BLaER1 (cell line): ENCODE data around the gene ANKLE1.
"Not testable (repeated sequence)": the region's sequence is repeated elsewhere in the genome, so short reads cannot be mapped to it uniquely, and the experiment has no call there.

Experiments used
- H3K27ac ChIP-seq: shearing (Covaris generic); formaldehyde crosslinking; 2 replicates; pipeline ENCODE4 v1.8.1; 2022
- H3K27me3 ChIP-seq: shearing (Covaris generic); formaldehyde crosslinking; 2 replicates; pipeline ENCODE4 v1.8.1; 2022
- H3K36me3 ChIP-seq: shearing (Covaris generic); formaldehyde crosslinking; 2 replicates; pipeline ENCODE4 v1.8.1; 2022
- H3K4me1 ChIP-seq: shearing (Covaris generic); formaldehyde crosslinking; 2 replicates; pipeline ENCODE4 v1.8.1; 2022
- H3K4me2 ChIP-seq: shearing (Covaris generic); formaldehyde crosslinking; 2 replicates; pipeline ENCODE4 v1.8.1; 2022
- H3K4me3 ChIP-seq: shearing (Covaris generic); formaldehyde crosslinking; 2 replicates; pipeline ENCODE4 v1.8.1; 2022
- H3K9ac ChIP-seq: shearing (Covaris generic); formaldehyde crosslinking; 2 replicates; pipeline ENCODE4 v1.8.1; 2022
- H3K9me3 ChIP-seq: shearing (Covaris generic); formaldehyde crosslinking; 2 replicates; pipeline ENCODE4 v1.8.1; 2022
- H4K20me1 ChIP-seq: shearing (Covaris generic); formaldehyde crosslinking; 2 replicates; pipeline ENCODE4 v1.8.1; 2022
- Cebpa-rat ChIP-seq: shearing (Covaris generic); IDR thresholded peaks from 2 replicates; pipeline ENCODE4 v1.8.1; 2022

The ANKLE1 gene

GRCh38 chr19:17263712-17264640, 17.7 kb upstream of the ANKLE1 start:
- no peak overlapping the region for H3K4me3 ChIP-seq
- H3K9me3 ChIP-seq = no peaks in the 10 kb centered on the region
- no peak overlapping the region for H3K9ac ChIP-seq
- TF ChIP-seq Cebpa-rat = no peak
- H3K36me3 ChIP-seq = peaks cover 5% of the 10 kb centered on the region
- no peaks in the 10 kb centered on the region for H4K20me1 ChIP-seq
- H3K4me1 ChIP-seq = peaks cover 50% of the 10 kb centered on the region
- H3K27ac ChIP-seq = 0 out of 2 replicates have a peak overlapping the region, but pooled peaks have one; percentile 20
- no peaks in the 10 kb centered on the region for H3K27me3 ChIP-seq
- H3K4me2 ChIP-seq = peak overlapping the region; percentile 40

GRCh38 chr19:17264641-17264979, 17.1 kb upstream of the ANKLE1 start, which contains the start of gene USHBP1:
USHBP1 (minus strand) TSS chr19:17264745; CDS start chr19:17264299, 446 bp downstream.
- Histone ChIP-seq H3K9ac (no peak within 1 kb of the TSS), H3K4me1 (peaks cover 51% of the 10 kb centered on the region), H3K4me3 (no peak within 1 kb of the TSS), H3K36me3 (peaks cover 11% of the 10 kb centered on the region), H4K20me1 (no peaks in the 10 kb centered on the region), H3K4me2 (peak within 1 kb of the TSS; percentile 40), H3K9me3 (no peaks in the 10 kb centered on the region), H3K27me3 (no peaks in the 10 kb centered on the region), H3K27ac (0 out of 2 replicates have a peak within 1 kb of the TSS, but pooled peaks have one; percentile 20)
- TF ChIP-seq Cebpa-rat = no peak

GRCh38 chr19:17266026-17266425, 15.7 kb upstream of the ANKLE1 start:
- Histone ChIP-seq H3K4me3 (peak overlapping the region; percentile 57; the same call in 1 of the 2 replicates), H3K27ac (peak overlapping the region; percentile 64; the same call in 1 of the 2 replicates), H3K9ac (peak overlapping the region; percentile 19; the same call in 1 of the 2 replicates)

GRCh38 chr19:17266589-17266974, 15.1 kb upstream of the ANKLE1 start:
- peaks cover 46% of the 10 kb centered on the region for H3K4me1 ChIP-seq
- H3K27ac ChIP-seq = peak overlapping the region; percentile 64
- no peak for TF ChIP-seq Cebpa-rat
- no peaks in the 10 kb centered on the region for H4K20me1 ChIP-seq
- peak overlapping the region; percentile 19; the same call in 1 of the 2 replicates for H3K9ac ChIP-seq
- no peaks in the 10 kb centered on the region for H3K27me3 ChIP-seq
- H3K36me3 ChIP-seq = peaks cover 29% of the 10 kb centered on the region
- peak overlapping the region; percentile 76 for H3K4me2 ChIP-seq
- H3K9me3 ChIP-seq = no peaks in the 10 kb centered on the region
- H3K4me3 ChIP-seq = peak overlapping the region; percentile 57

More at GRCh38 chr19:17266026-17266425, 15.7 kb upstream of the ANKLE1 start:
- no peaks in the 10 kb centered on the region for H3K9me3 ChIP-seq
- peak overlapping the region; percentile 76 for H3K4me2 ChIP-seq
- H3K4me1 ChIP-seq = peaks cover 46% of the 10 kb centered on the region
- peaks cover 24% of the 10 kb centered on the region for H3K36me3 ChIP-seq
- no peak for TF ChIP-seq Cebpa-rat
- H3K27me3 ChIP-seq = no peaks in the 10 kb centered on the region
- H4K20me1 ChIP-seq = no peaks in the 10 kb centered on the region

- no peak for TF ChIP-seq Cebpa-rat
- peak within 1 kb of the TSS; percentile 79 for H3K27ac ChIP-seq
- H3K4me3 ChIP-seq = peak within 1 kb of the TSS; percentile 89
- peaks cover 35% of the 10 kb centered on the region for H3K36me3 ChIP-seq
- no peaks in the 10 kb centered on the region for H3K9me3 ChIP-seq
- H3K9ac ChIP-seq = peak within 1 kb of the TSS; percentile 86
- peak within 1 kb of the TSS; percentile 97 for H3K4me2 ChIP-seq
- H4K20me1 ChIP-seq = no peaks in the 10 kb centered on the region
- H3K4me1 ChIP-seq = peaks cover 52% of the 10 kb centered on the region
- no peaks in the 10 kb centered on the region for H3K27me3 ChIP-seq
Observed at GRCh38 chr19:17266975-17267788, 14.5 kb upstream of the ANKLE1 start, which contains the start of gene BABAM1. BABAM1 (plus strand) TSS chr19:17267443; CDS start chr19:17268807, 1,364 bp downstream.

- Histone ChIP-seq H3K36me3 (peaks cover 49% of the 10 kb centered on the region), H3K4me3 (peak overlapping the region; percentile 89; the same call in 1 of the 2 replicates), H4K20me1 (no peaks in the 10 kb centered on the region), H3K4me1 (peaks cover 51% of the 10 kb centered on the region), H3K4me2 (peak overlapping the region; percentile 97), H3K9me3 (no peaks in the 10 kb centered on the region), H3K27ac (no peak overlapping the region), H3K27me3 (no peaks in the 10 kb centered on the region), H3K9ac (no peak overlapping the region)
- TF ChIP-seq Cebpa-rat = no peak
Observed at GRCh38 chr19:17268754-17269153, 12.9 kb upstream of the ANKLE1 start.

GRCh38 chr19:17274892-17275291, 6.8 kb upstream of the ANKLE1 start:
- not testable (repeated sequence) for H4K20me1 ChIP-seq, H3K27me3 ChIP-seq, H3K4me3 ChIP-seq, H3K4me2 ChIP-seq, H3K9ac ChIP-seq, H3K27ac ChIP-seq, H3K9me3 ChIP-seq
- H3K4me1 ChIP-seq = peaks cover 12% of the 10 kb centered on the region
- H3K36me3 ChIP-seq = peaks cover 98% of the 10 kb centered on the region

- TF ChIP-seq Cebpa-rat = no peak
- no peaks in the 10 kb centered on the region for H4K20me1 ChIP-seq
- H3K36me3 ChIP-seq = peaks cover 93% of the 10 kb centered on the region
- H3K27ac ChIP-seq = no peak overlapping the region
- H3K4me2 ChIP-seq = no peak overlapping the region
- H3K9ac ChIP-seq = no peak overlapping the region
- H3K9me3 ChIP-seq = no peaks in the 10 kb centered on the region
- H3K27me3 ChIP-seq = no peaks in the 10 kb centered on the region
- H3K4me3 ChIP-seq = no peak overlapping the region
- peaks cover 13% of the 10 kb centered on the region for H3K4me1 ChIP-seq
Observed at GRCh38 chr19:17275441-17276175, 6.1 kb upstream of the ANKLE1 start.

- H4K20me1 ChIP-seq = peaks cover 16% of the 10 kb centered on the region
- H3K4me1 ChIP-seq = peaks cover 21% of the 10 kb centered on the region
- H3K27me3 ChIP-seq = no peaks in the 10 kb centered on the region
- H3K4me2 ChIP-seq = no peak overlapping the region
- H3K36me3 ChIP-seq = peaks cover 74% of the 10 kb centered on the region
- H3K9me3 ChIP-seq = no peaks in the 10 kb centered on the region
- TF ChIP-seq Cebpa-rat = no peak
- no peak overlapping the region for H3K4me3 ChIP-seq
- H3K9ac ChIP-seq = no peak overlapping the region
- no peak overlapping the region for H3K27ac ChIP-seq
Observed at GRCh38 chr19:17279436-17279835, 2.3 kb upstream of the ANKLE1 start.
